AG09319 (cell line): ENCODE measurements around the gene OR1J1.

Experiments used
- DNase-seq: peaks from one replicate; pipeline ENCODE4 v3.0.0-alpha.2; 2010; ENCODE audit warnings: low read depth; ENCODE audit errors: extremely low read depth
- TF ChIP-seq, protein P1 (sequence below): IDR thresholded peaks from 2 replicates; pipeline ENCODE4 v1.5.1; 2011; ENCODE audit warnings: low read depth, mild to moderate bottlenecking, inconsistent platforms, low read length, moderate library complexity

The OR1J1 gene

DNA sequence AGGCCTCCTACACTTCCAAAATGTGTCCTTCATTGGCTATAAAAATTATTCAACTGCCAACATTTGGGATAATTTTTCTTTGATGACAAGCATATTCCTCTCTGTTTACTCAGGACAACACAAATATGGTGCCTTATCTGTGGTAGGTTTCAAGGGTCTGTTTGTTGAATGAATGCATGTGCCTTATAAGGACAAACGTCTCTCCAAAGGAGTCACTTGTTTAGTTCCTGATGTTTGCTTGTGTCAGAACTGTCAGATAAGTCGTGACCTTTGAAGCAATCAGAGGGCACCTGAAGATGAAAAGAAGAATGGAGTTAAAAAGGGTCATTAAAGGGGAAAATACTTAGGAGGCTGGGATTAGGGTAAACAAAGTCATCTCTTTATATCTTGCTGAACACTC lies 29.2 kb upstream of the OR1J1 start:
- no peak for DNase-seq
- TF ChIP-seq, protein P1, sequence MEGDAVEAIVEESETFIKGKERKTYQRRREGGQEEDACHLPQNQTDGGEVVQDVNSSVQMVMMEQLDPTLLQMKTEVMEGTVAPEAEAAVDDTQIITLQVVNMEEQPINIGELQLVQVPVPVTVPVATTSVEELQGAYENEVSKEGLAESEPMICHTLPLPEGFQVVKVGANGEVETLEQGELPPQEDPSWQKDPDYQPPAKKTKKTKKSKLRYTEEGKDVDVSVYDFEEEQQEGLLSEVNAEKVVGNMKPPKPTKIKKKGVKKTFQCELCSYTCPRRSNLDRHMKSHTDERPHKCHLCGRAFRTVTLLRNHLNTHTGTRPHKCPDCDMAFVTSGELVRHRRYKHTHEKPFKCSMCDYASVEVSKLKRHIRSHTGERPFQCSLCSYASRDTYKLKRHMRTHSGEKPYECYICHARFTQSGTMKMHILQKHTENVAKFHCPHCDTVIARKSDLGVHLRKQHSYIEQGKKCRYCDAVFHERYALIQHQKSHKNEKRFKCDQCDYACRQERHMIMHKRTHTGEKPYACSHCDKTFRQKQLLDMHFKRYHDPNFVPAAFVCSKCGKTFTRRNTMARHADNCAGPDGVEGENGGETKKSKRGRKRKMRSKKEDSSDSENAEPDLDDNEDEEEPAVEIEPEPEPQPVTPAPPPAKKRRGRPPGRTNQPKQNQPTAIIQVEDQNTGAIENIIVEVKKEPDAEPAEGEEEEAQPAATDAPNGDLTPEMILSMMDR: no peak

DNA sequence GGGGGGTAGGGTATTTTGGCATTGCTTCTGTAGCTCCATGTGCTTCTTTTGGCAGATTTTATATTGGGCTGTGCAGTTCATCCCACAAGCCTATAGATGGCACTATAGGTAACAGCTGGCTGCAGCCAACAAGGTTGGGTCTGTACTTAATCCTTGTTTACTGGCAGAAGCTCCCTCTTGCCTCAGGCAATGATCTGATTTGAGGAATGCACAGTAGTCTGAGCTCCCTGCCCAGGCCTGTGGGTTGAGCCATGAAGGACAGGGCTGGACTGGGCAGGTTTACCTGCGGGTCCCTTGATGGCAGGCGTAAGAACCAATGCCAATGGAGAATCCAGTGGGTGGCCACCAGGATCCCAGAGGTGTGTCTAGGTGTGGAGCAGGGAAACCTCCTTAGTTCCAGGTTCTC lies 21.2 kb upstream of the OR1J1 start:
- TF ChIP-seq, protein P1: peak; percentile 73
- peak; percentile 22 for DNase-seq

DNA sequence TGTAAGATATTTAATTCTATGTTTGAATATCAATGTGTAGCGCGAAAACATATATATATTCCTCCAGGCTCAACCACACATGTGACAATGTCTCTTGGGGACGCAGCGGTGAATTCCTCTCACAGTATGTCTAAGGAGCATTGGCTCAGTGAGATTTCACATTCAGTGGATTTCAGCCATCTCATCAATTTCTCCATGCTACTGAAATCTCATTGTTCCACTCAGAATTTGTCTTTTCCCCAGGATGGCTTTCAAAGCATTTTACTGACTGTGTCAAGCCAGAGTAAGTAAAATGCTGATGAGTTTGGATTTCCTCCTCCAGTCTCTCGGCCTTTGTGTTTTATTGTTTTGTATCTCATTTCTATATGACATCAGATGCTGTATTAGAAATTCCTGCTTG lies 1.3 kb upstream of the OR1J1 start:
- TF ChIP-seq, protein P1: no peak

DNA sequence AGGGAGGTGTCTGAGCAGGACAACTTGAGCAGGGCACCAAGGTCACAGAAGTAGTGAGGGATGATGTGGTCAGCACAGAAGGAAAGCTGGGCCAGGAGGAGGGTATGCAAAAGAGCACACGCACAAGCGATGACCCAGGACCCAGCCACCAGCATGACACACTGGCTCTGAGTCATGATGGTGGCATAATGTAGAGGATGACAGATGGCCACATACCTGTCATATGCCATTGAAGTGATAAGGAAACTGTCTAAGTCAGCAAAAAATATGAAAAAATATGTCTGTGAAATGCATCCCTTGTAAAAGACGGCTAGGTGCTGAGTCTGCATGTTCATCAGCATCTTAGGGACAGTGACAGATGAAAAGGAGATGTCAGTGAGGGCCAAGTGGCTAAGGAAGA lies 380 bp downstream of the OR1J1 start:
- TF ChIP-seq, protein P1: no peak

More for the DNA sequence above, 1.3 kb upstream of the OR1J1 start:
- no peak for DNase-seq

DNA sequence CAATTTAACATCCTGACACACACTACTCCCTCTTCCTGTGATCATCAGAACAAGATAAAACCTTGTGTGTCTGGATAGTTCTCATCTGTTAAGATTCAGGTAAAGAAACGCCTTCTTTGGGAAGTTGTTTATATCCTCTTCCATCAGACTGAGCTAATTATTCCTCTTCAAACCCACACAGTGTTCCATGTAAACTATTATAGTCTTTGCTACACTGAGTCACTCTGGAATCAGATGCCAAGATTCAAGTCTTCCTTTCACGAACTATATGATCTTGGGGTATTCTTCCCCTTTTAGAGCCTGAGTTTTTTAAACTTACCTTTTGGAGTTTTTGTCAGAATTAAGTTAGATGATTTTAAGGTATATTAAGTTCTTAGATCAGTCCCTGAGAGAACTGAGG lies 2.0 kb downstream of the OR1J1 start:
- DNase-seq: no peak
- TF ChIP-seq, protein P1: no peak

More for the DNA sequence above, 380 bp downstream of the OR1J1 start:
- DNase-seq: no peak

DNA sequence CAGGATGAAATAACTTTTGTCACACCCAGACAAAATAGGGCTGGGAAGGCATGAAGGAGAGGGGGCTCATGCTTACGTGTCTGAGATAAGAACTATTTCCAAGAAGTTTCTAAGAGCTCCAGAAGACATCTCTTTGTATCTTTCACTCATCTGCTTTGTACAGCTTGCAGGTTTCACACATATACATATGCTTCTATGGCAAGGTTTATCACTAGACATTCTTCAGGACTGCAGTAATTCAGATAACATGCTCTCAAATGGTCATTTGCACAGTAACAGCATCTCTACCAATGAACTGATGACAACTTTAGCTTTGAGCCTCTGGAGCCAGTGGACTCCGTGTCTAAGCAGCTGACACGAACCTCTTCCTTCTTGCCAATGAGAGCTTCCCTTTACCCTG lies 3.2 kb downstream of the OR1J1 start:
- TF ChIP-seq, protein P1: no peak
- no peak for DNase-seq

DNA sequence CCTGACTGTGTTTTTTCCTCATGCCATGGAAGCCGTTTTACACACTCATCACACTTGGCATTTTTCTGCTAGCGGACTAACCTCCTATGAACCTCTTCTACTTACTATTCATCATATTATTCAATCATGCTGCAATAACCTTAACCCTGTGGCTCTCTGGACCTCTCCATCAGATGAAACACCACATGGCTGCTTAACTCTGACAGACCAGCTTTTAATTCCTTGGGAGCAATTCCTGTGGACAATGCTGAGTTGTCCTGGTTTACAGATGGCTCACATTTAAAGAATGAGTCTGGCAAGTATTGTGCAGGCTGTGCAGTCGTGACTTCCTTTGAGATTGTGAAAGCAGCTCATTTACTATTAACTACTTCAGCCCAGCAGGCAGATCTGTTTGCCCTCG lies 9.0 kb downstream of the OR1J1 start:
- DNase-seq: peak; percentile 83
- TF ChIP-seq, protein P1: no peak
